AG04450 (cell line): ENCODE measurements around the gene SP2. TPM values are rescaled to one million over a fixed set of nuclear protein-coding genes. Genes with fewer than 3 reads are reported as not detected.
A peak's percentile ranks its signal among the peaks of the same experiment; 100 is the strongest.

Experiments
- CTCF ChIA-PET: fragments of 300-600, 350-600 bp; formaldehyde crosslinking; extraction: SDS; loops from one replicate; lab custom pipeline; 2022; ENCODE audit warnings: antibody characterized with exemption, inconsistent platforms; lab: Charles Lee
- POLR2A ChIA-PET: fragments of 350-600 bp; formaldehyde crosslinking; extraction: SDS; loops from one replicate; lab custom pipeline; 2021; ENCODE audit warnings: antibody characterized with exemption, inconsistent platforms; lab: Yijun Ruan, JAX
- DNase-seq: peaks from one replicate; pipeline ENCODE4 v3.0.0-alpha.2; 2011; ENCODE audit warnings: low read depth, low spot score
- H3K27ac ChIP-seq: one replicate; pipeline ENCODE4 v1.5.1; 2012; ENCODE audit warnings: low read depth, low read length, control low read depth
- H3K27me3 ChIP-seq: one replicate; pipeline ENCODE4 v1.6.0; 2012; ENCODE audit warnings: low read length; ENCODE audit not compliant: control insufficient read depth, insufficient read depth
- H3K4me3 ChIP-seq: 2 replicates; pipeline ENCODE4 v1.5.1; 2011; ENCODE audit warnings: mild to moderate bottlenecking, low read depth, low read length, control low read depth
- H3K9me3 ChIP-seq: 2 replicates; pipeline ENCODE4 v1.5.1; 2012; ENCODE audit warnings: low read length; ENCODE audit not compliant: control insufficient read depth, insufficient read depth
- polyA plus RNA-seq: library from polyadenylated mRNA; depleted of rRNA; stranded (reverse); fragments of >200 nt; gene quantifications from 2 replicates; pipeline ENCODE4 v1.2.3, GENCODE V29; 2011
- TF ChIP-seq, protein P1 (sequence below): IDR thresholded peaks from 2 replicates; pipeline ENCODE4 v1.5.1; 2011; ENCODE audit warnings: low read depth, low read length, control low read depth, inconsistent platforms

Gene SP2
- polyA plus RNA-seq, 1 experiment, result 2.7 TPM

DNA sequence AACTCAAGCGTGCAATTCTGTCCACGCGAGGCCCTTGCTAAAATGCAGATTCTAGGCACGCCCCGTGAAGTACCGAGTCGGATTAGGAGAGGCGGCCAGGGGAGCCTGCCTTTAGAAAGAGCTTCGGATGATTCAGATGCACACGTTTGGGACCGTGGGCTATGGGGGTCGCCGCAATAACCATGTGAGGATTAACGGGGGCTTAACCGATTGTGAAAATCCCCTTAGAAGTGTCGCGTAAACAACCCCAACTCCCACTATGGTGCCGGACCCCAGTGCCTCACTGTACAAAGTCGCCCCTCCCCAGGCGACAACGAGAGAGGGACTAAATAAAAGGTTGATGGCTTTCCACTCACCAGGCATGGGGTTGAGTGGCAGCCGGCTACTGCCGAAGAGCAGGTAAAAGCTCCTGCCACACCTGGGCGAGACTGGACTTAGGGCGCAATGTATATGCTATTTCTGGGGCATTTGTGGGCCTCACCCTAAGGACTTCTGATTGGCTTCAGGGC is 635 bp upstream of the SP2 start:
- TF ChIP-seq, protein P1, sequence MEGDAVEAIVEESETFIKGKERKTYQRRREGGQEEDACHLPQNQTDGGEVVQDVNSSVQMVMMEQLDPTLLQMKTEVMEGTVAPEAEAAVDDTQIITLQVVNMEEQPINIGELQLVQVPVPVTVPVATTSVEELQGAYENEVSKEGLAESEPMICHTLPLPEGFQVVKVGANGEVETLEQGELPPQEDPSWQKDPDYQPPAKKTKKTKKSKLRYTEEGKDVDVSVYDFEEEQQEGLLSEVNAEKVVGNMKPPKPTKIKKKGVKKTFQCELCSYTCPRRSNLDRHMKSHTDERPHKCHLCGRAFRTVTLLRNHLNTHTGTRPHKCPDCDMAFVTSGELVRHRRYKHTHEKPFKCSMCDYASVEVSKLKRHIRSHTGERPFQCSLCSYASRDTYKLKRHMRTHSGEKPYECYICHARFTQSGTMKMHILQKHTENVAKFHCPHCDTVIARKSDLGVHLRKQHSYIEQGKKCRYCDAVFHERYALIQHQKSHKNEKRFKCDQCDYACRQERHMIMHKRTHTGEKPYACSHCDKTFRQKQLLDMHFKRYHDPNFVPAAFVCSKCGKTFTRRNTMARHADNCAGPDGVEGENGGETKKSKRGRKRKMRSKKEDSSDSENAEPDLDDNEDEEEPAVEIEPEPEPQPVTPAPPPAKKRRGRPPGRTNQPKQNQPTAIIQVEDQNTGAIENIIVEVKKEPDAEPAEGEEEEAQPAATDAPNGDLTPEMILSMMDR, result no peak
- H3K9me3 ChIP-seq, result no peaks in the 10 kb centered on the region
- no peak overlapping the region for H3K27ac ChIP-seq
- POLR2A ChIA-PET, result interaction anchor here (0.5 to 1.7 kb wide), 18 partner anchors 10 to 202 kb away, joined by 3 to 12 read pairs (median 4); partner anchors contain the start of genes CDK5RAP3, LRRC46, MRPL10 and SCRN2
- H3K4me3 ChIP-seq, result peak overlapping the region; percentile 89
- CTCF ChIA-PET, result interaction anchor here (0.8 to 15.7 kb wide), 4 partner anchors 46 to 76 kb away, joined by 3 to 502 read pairs (median 4); partner anchors contain the start of genes CDK5RAP3, PNPO and SCRN2
- H3K27me3 ChIP-seq, result no peaks in the 10 kb centered on the region
- no peak for DNase-seq

DNA sequence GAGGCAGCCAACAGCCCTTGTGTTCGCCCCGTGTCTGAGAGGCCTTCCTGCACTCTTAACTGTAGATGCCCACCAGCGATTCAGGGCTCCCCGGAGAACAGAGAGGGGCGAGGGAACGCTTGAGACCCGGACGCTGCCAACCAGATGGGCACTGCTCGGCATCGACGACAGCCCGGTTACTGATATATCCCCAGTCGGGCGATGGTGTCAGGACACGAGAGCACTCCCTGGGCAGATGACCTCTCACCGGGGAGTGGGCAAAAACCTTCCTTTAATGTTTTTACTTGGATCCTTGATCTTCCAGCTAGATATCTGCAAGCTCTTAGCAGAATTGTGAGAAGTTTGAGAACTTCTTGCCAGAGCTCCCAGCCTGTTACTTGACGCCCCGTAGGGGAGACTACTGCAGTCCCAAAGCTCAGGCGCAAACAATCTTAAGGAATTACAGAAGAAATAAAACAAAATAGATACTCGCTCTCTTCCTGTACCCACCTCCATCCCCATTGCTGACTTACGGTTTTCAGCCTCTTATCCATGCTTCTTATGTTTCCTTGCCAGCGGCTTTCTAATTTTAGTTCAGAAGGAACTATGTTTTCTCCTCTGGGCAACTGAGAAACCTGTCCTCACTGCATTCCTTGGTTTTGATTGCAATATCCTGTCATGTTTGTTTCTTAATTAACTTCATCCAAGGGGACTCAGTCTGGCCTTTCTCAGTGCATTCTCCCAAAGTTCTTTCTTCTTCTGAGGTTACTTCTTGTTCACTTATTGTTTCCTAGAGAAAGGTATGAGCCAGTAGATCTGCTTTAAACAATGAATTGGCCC is 845 bp downstream of the SP2 start:
- no peak for DNase-seq
- CTCF ChIA-PET, result interaction anchor here (0.7 kb wide), 1 partner anchor 50 kb away, joined by 3 read pairs; no protein-coding TSS in a partner anchor
- POLR2A ChIA-PET, result no interaction called here
- TF ChIP-seq, protein P1, result no peak
- no peaks in the 10 kb centered on the region for H3K27me3 ChIP-seq
- H3K9me3 ChIP-seq, result no peaks in the 10 kb centered on the region
- H3K4me3 ChIP-seq, result peak overlapping the region; percentile 95
- peak overlapping the region; percentile 73 for H3K27ac ChIP-seq

DNA sequence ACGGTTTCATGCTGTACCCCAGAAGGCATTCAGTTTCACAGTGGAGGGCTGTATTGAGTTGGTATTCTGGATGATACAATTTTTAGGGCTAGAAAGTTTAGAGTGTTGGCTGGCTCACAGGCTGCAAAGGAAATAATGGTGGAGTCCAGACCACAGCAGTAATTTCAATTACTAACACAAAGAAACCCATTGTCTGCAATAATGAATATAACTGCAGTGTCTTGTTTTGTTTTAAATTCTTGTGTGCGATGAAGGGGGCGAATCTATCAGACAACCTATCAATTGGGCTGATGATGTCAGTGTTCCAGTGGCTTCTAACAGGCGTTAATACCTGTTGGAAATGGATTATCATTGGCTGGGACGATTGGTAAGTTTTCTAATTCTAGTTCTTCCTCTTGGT is 1.5 kb downstream of the SP2 start:
- TF ChIP-seq, protein P1, result no peak
- Histone ChIP-seq H3K9me3 (no peaks in the 10 kb centered on the region), H3K27ac (no peak overlapping the region), H3K4me3 (no peak overlapping the region; the same call in 1 of the 2 replicates), H3K27me3 (no peaks in the 10 kb centered on the region)
- no peak for DNase-seq
- ChIA-PET CTCF (no interaction called here), POLR2A (no interaction called here)

DNA sequence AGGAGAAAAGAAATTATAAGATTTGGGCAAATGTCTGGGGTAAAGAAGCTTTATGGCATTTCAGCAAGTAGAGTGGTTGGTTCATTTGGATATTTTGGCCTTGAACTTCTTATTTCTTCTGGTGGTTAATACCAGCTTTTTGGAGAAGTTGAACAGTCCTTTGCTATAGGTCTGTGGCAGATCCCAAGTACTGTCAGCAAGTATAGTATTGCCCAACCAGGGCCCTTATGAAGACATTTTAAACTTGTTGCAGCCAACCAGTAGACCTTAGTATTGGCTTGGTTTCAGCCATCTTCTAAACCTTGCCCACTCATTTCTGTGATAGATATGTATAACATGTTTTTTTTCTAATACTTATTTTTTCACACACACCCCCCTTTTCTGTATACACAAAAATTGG is 2.2 kb downstream of the SP2 start:
- no peaks in the 10 kb centered on the region for H3K9me3 ChIP-seq
- TF ChIP-seq, protein P1, result no peak
- ChIA-PET CTCF (no interaction called here), POLR2A (no interaction called here)
- H3K27me3 ChIP-seq, result no peaks in the 10 kb centered on the region
- H3K4me3 ChIP-seq, result no peak overlapping the region
- no peak for DNase-seq
- H3K27ac ChIP-seq, result no peak overlapping the region

DNA sequence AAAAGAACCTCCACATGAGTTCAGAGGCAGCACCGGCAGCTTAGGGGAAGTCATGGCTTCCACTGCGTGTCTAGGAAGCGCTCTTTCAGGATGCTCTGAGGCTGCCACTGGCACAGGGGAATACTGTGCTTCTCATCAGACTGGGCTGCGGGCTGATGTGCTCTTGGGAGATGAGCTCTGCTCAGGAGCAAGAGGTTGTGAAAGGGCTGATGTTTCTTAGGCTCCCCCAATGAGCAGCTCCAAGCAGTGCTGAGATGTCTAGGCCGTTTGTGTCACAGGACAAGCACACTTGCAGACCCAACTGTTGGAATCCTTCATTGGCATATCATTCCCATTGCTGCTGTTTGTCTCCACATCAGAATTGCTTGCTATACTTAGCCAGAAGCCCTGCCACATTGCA is 3.6 kb downstream of the SP2 start:
- CTCF ChIA-PET, result no interaction called here
- H3K9me3 ChIP-seq, result no peaks in the 10 kb centered on the region
- H3K4me3 ChIP-seq, result no peak overlapping the region
- no peak overlapping the region for H3K27ac ChIP-seq
- no peaks in the 10 kb centered on the region for H3K27me3 ChIP-seq
- POLR2A ChIA-PET, result no interaction called here
- TF ChIP-seq, protein P1, result no peak
- no peak for DNase-seq
